Gastroesophageal sphincter (tissue), 3 donors: ENCODE results near the gene MAPK1.

ENCODE experiments used
- CTCF ChIP-seq, 4 experiments: fragments of 200-600 bp in 2 of 4; fragments of 450-650 bp in 2 of 4; sonication (generic) in 1 of 4; IDR thresholded peaks; one replicate each; pipeline ENCODE4 v1.5.1; 2017 to 2019; ENCODE audit warnings: antibody characterized with exemption in 4 of 4, mild to moderate bottlenecking in 2 of 4, moderate library complexity in 2 of 4
- EP300 ChIP-seq: sonication (generic); formaldehyde crosslinking; IDR thresholded peaks from one replicate; pipeline ENCODE4 v1.6.1; 2017; ENCODE audit warnings: antibody characterized with exemption, mild to moderate bottlenecking
- POLR2A ChIP-seq, 2 donors: fragments of 450-650 bp; IDR thresholded peaks; one replicate each; pipeline ENCODE4 v1.6.1; 2017; ENCODE audit warnings: antibody characterized with exemption in 2 of 2, mild to moderate bottlenecking in 2 of 2, moderate library complexity in 1 of 2
- POLR2AphosphoS5 ChIP-seq: sonication (generic); formaldehyde crosslinking; IDR thresholded peaks from one replicate; pipeline ENCODE4 v1.6.1; 2017; ENCODE audit warnings: antibody characterized with exemption

GRCh38 chr22:21861851-21862250 lies 5.6 kb downstream of the MAPK1 start:
- TF ChIP-seq CTCF (IDR thresholded peaks at IDR 0.05) (no peak), POLR2A (IDR thresholded peaks at IDR 0.05) (no peak), POLR2AphosphoS5 (no peak), EP300 (no peak)
